GM21723 (cell line): ENCODE data around the gene WDR75.
"Not testable (repeated sequence)": the region's sequence is repeated elsewhere in the genome, so short reads cannot be mapped to it uniquely, and the experiment has no call there.

Source experiments
- ATAC-seq: cut with Tn5 transposase; IDR thresholded peaks from one replicate; pipeline ENCODE4 v1.9.1; 2021; ENCODE audit warnings: mild to moderate bottlenecking, moderate library complexity; ENCODE audit not compliant: unreplicated experiment

The WDR75 gene

DNA sequence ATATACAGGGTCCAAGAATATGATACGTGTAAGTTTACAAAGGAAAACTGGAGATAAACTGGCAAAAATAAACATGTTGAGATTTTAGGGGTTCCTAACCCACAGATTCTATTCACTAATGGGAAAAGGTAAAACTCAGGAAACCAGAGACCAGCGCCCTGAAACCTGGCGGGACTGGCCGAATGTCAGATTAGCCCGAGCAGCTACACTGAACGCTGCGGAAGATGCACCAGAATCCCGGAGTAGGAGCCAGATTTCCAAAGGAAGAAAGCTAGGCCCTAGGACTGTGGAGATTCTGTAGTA is 679 bp upstream of the WDR75 start:
- peak; percentile 35 for ATAC-seq

DNA sequence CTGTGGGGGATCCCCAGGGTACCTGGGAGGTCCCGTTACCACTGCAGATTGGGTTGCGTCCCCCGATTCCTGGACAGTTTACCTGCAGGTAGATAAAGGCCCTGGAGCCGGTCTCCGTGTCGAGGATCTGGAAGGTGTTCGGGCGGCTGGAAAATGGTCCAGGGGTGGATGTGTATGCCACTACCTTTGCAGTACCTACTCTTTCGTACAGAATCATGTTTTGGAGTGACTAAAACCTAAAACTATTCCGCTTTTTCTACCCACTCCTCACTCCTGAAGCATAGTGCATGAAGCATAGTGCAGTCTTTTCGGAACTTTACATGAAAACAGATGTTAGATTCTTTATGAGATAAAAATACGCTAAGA is 418 bp downstream of the WDR75 start:
- ATAC-seq: no peak

DNA sequence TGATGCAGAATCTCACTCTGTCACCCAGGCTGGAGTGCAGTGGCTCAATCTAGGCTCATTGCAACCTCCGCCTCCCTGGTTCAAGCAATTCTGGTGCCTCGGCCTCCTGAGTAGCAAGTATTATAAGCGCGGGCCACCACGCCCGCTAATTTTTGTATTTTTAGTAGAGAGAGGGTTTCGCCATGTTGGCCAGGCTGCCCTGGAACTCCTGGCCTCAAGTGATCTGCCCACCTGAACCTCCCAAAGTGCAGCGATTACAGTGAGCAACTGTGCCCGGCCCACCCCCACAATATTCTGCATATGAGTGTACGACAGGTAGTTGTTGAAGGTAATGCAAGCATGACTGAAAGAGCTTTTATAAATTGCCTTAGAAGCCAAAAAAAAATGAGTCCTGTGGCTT is 1.2 kb downstream of the WDR75 start:
- ATAC-seq: no peak

DNA sequence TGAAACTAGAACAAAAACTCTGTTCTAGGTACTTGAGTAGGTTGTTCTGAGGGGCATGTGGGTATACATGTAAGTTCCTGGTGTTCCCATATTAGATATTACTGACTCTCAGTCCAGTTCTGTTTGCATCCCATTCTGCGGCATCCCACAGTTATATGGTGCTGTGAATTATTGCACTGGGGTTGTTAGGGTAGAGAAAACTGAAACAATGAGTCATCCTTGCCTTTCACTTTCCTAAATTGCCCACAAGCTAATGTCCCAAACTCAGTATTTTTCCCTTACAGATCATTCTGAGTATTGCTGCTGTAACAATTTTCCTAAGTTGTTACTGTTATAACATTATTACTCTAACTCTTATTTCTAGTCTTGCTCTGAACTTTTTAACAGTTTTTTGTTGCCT is 3.0 kb downstream of the WDR75 start:
- peak; percentile 36 for ATAC-seq

DNA sequence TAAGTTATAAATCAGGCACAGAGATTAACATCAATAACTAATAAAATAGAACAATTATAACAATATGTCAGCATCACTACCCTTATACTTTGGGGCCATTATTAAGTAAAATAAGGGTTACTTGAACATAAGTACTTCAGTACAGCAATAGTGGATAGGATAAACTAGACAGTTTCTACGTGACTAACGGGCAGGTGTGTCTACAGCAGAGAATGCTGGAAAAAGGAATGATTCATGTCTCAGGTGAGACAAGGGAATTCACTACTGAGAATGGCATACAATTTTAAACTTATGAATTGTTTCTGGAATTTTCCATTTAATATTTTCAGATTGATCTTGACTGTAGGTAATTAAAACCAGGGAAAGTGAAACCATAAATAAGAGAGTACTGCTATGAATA is 5.5 kb downstream of the WDR75 start:
- no peak for ATAC-seq

DNA sequence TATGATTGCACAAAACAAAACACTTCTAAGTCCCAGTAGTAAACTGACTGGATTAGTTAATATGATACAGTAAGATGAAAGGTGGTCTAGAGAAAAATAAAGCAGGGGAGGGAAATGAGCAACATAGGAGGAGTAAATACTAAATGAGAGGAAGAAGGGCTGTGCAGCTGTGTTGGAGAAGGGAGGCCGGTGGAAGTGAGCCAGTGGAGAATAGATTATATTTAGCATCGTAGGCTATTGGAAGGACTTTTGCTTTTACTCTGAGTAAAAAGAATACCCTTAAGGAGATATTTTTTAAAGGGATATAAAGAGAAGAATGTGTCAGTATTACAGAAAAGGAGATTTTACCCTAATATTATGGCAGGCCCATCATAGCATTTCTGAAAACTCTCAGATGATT is 12.7 kb downstream of the WDR75 start:
- ATAC-seq: no peak

DNA sequence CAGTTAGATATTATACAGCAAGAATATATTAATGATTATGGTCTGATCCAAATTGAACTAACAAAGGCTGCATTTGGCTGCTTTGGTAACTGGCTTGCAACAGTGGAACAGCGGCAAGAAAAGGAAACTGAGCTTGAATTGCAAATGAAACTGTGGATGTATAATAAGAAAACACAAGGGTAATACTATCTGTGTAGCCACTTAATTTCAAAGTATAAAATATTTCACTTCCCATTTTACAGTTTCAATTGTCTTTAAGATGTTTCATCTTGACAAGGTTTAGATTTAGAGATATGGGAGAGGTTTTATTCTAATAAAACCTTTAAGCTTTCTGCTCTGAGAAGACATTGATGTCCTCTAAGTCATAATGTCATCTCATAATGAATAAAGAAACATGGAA is 23.8 kb downstream of the WDR75 start:
- ATAC-seq: peak; percentile 64

DNA sequence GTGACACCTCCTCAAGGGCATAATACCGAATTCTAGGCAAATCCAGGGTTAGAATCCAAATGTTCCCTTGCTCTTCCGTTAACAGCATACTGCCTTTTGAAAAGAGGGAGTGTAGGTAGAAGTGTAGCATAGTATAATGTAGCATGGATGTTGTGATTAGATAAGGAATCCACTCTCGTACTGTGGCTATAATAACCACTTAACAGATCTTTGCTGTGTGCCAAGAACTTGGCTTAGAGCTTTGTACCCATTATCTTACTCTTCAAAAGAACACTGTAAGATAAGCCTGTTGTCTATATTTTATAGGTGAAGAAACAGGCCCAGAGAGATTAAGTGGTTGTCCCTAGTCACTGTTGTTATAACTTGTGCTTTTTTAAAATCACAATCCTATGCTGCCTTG is 24.2 kb downstream of the WDR75 start:
- peak; percentile 15 for ATAC-seq

DNA sequence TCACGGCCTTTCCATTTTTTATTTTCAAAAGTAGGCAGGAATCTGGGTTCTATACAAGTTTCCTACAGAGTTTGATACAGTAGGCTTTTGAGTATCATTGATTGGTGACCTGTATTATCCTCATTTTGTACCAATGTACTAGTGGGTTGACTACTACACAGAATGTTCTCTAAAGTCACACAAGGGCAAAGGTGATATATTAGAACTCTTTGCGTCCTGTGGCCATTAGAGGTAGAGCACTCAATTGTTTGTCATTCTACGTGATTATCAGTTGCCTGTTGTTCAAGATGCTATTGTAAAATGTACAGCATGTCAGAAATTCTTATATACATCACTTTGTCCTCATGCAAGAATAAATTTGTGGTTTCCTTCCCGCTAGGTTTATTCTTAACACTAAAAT is 24.8 kb downstream of the WDR75 start:
- ATAC-seq: no peak

DNA sequence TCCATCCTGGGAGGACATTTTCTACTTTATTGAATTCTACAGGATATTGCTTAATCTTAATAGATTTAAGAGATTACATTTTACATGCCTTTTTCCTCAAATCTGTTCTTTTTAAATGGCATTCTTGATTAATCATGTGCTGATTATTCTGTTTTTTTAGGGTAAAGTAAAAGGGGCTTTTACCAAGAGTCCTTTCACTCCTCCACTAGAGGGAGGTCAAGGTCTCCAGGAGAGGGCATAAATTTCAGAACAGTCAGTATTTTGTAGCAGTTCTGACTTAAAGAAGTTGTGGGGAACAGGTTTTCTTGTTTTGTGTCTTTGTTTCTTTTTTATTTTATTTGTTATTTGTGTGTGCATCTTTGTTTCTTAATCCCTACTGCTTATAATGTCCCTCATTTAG is 25.4 kb downstream of the WDR75 start:
- peak; percentile 38 for ATAC-seq

DNA sequence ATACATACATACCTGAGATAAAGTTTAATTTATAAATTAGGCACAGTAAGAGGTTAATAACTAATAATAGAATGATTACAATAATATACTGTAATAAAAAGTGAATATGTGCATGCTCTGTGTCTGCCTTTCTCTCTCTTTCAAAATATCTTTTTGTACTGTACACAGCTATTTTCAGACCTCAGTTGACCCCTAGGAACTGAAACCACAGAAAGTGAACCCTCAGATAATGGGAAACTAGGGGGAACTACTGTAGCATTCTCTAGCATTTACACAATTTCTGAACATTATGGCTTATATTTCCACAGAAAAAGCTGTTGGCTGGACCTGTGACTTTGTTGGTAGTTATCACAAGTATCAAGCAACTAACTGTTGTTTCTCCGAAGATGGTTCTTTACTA is 25.9 kb downstream of the WDR75 start:
- ATAC-seq: no peak

DNA sequence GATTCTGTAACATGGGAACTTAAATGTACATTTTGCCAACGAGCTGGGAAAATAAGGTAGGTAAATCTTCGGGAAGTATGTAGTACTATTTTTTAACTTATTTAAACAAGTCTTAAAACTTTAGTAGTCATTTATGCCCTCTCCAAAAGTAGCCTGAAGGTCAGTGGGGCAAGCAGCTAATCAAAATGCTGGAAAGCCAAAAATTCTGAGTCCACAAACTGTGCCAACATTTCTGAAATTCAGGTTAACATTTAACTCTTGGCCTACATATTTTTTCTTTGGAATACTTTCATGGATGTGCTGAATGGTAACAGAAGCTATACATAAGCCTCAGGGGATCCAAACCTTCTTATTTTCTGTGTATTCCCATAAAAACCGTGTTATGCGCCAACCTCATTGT is 26.3 kb downstream of the WDR75 start:
- ATAC-seq: no peak

DNA sequence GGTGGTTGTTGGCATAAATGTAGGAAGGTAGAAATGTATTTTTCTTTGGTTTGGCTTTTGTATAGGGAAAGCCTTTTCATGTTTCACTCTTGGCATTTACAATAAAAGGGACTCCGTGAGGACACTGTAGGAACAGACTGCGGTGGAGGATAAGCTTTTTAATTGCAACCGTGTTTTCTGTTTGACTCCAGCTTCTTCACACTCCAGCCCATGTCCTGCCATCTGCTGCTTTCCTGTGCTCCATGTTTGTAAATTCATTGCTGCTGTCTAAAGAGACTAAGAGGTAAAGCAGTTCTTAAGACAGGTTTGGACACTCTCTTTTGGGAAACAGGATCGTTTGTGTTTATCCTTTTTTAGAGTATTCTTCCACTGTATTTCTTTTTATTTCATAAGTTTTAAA is 33.3 kb downstream of the WDR75 start:
- ATAC-seq: no peak

DNA sequence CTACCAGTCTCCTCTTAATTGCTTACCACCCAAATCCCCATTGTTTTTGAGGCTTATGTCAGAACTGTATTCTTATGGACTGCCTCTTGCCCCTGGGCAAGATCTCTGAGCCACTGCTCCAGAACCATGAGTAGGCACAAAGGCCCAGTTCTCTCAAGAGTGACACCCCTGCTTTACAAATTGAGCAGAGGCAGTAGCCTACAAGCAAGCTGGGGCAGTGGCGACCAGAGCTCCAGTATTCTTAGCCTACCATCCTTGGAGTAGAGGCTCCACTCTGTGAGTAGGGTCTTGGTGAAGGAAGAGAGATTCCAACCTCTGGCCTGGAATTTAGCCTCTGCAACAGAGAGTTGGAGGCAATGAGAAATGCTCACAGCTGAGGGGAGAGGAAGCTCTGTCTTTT is 36.5 kb downstream of the WDR75 start:
- ATAC-seq: no peak

DNA sequence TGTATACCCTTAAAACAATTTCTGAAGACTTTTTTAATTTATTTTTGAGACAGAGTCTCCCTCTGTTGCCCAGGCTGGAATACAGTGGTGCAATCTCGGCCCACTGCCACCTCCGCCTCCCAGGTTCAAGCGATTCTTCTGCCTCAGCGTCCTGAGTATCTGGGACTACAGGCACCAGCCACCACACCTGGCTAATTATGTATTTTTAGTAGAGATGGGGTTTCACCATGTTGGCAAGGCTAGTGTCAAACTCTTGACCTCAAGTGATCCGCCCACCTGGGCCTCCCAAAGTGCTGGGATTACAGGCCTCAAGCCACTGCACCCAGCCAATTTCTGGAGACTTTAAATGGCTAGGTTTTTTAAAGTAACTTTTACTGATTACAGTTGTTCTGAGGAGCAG is 37.0 kb downstream of the WDR75 start:
- not testable (repeated sequence) for ATAC-seq

DNA sequence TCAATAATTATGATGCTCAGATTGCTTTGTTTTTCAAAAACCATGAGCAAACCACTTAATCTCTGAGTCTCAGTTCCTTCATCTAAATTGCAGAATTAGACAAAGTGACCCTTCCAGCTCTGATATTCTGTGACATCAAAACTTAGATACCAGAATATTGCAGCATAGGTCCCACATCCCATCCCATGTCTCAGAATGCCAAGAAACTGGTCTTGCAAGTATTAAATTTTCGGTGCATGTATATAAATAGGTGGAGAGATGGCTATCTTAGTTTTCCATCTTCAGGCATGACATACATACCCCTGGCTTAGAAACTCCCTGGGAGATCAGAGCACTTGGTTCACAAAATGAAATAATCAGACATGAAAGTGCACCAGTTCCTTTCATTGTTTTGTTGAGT is 39.8 kb downstream of the WDR75 start:
- ATAC-seq: no peak

DNA sequence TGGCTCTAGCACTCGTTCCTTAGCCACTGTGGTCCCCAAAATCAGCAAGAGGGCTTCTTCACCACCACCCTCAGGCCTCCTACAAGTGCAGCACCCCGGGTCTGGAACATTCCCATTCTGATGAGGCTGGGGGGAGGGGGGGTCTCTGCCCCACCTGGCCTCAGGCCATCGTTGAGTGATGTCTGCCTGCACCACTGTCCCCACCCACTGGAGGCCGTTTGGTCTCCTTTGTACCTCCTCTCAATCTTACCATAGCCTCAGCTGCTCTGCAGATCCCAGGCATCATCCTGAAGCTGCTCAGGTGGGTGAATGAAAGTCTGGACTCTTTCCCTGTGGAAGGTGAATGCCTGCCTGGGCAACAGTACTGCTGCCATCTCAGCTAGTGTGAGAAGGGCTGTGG is 42.3 kb downstream of the WDR75 start:
- ATAC-seq: no peak

DNA sequence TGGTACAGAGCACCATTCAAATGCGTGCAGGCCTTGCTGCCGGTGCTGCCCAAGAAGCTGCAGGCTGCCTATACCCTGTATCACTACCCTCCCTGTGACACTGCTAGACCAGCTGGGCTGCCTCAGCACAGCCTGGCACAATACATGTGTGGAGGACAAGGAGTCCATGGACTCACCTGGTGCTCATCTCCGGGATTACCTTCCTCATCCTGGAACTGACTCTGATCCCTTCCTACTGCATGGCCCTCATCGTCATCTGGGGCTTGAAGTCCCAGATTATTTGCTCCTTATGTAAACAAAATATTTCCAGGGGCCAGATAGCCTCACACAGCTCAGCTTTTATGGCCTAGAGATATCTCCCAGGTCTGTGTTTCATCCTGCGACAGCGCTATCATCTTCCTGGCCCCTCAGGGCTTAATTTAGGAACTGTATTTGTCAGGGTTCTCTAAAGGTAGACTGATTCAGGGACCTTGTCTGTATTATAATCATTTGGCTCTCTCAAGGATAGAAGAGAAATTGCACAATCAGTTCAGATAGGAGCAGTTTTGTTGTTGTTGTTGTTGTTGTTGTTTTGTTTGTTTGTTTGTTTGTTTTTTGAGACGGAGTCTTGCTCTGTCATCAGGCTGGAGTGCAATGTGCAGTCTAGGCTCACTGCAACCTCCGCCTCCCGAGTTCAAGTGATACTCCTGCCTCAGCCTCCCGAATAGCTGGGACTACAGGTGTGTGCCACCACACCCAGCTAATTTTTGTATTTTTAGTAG is 42.9 kb downstream of the WDR75 start:
- ATAC-seq: no peak

DNA sequence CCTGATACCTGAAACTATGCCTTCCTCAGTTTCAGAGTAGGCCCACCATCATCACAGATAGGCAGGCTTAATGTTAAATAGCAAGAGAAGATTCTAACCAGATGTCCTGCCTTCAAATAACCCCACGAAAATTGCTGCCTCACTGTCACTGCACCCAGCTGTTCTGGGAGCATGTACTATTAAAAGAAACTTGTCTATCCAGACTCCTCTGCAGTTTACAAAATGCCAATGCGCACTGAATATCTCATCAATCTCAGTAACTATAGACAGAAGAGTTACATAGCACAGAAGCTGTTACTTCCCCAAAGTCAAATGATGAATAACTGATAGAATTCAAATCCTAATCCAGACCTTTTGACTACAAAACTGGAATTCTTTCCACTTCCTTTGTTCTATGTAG is 43.9 kb downstream of the WDR75 start:
- ATAC-seq: no peak

DNA sequence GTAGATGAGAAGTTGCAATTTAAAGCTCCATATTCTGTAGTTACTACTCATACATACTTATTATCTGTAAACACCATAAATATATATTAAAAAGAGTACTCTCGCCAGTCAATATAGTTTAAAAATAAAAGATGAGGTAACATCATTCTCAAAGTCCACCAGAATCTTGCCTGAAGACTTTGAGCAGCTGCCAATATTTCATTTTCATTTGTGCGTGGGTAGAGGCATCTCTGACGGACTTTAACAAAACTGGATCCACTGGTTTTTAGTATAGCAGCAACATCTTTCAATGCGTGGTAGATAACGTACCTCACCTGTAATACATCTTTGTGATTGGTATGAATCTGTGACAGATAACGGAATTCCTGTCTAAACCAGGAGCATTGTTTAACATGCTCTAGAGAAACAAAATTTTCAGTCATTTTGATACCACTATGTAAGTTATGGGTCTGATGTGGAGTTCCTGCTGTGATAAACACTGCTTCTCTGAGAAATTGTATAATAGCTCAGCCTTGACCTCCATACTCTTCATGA is 45.0 kb downstream of the WDR75 start:
- ATAC-seq: no peak

DNA sequence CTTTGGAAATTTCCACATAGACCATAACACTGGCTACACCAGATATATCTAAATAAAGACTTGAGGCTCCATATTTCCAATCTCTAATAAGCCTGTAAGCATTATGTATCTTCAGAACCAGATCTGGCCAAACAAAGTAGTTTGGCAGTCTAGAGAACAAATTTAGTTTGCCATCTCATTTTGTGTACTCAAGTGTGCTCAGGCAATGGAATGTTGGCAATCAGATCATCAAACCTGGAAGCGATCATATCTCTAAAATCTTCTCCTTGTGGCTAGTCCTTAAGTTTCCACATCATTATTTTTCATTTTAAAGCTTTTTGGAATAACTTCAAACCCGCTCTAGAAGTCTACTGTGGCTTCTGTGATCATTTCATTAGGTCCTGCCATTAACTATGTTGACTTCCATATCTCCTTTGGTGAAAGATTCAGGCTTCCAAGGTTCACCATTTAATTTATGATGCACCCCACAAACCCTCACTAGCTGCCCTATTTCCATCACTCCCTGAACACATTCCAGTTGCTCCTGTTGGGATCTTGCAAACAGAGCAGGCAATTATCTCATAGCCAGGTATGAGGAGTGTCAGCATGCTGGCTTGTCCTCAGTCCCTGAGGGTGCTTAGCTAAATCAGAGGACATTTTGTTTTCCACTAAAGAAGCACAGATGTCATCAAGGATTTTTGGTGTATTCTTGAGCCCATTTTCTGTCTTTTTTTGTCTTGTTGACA is 46.2 kb downstream of the WDR75 start:
- no peak for ATAC-seq

DNA sequence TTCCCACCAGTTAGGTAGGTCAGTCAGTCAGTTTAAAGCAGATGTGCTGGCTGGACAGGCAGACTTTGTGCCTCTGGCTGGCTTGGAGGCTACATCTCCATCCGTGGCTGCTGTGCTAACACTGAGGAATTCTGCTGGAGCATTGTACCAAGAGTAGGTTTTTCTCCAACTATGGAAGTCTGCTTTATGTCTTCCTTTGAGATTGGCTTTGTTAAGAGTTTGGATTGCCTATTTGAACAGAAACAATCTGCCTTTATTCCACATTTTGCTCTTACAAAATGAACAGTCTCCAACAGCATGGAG is 46.7 kb downstream of the WDR75 start:
- no peak for ATAC-seq

DNA sequence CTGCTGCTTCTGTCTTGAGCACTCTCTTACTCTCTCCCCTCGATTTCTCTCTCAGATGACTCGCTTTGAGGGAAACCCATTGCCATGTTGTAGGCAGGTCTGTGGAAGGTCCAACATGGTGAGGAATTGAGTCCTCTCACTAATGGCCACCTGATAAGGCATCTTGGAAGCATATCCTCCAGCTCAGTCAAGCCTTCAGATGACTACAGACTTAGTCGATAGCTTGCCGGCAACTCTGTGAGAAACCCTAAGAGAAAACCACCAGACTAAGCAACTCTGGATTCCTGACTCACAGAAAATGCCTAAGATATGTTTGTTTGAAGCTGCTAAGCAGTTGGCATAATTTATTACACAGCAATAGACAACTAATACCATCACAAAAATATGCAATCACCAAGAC is 51.2 kb downstream of the WDR75 start:
- no peak for ATAC-seq
